Measurements from ENCODE around the gene DNMT3L.
"Not testable (repeated sequence)": the region's sequence is repeated elsewhere in the genome, so short reads cannot be mapped to it uniquely, and the experiment has no call there.

Gene DNMT3L

DNA sequence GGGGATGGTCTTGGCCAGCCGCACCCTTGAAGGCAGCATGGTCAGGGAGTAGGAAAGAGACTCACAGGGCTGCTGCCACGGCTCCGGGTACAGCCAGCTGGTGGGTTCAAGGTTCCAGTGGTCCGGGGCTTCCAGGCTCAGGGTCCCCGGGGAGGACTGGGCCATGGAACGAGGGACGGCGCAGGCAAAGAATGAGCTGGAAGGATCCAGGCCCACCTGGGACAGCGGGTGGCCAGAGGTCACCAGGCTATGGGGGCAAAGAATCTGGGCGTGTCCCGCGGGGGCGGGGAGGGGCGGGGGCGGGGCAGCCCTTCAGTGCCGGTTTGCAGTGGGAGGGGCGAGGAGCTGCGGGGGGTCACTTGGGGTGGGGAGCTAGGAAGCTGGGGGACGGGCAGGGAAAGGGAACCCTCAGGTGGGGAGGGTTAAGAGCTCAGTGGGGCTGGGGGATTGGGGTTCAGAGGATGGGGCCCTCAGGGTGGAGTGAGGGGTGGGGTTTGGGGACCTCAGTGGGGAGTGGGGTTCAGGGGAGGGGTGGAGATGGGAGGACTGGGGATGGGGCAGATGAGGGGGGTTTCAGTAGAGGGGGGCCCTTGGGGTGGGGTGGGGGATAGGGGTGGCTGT, at the start of gene DNMT3L:
DNMT3L (minus strand) TSS at position 223 of the 621 bp plus-strand sequence. CDS start 638 bp downstream, outside the sequence.
- DNase-seq, result no peak

DNA sequence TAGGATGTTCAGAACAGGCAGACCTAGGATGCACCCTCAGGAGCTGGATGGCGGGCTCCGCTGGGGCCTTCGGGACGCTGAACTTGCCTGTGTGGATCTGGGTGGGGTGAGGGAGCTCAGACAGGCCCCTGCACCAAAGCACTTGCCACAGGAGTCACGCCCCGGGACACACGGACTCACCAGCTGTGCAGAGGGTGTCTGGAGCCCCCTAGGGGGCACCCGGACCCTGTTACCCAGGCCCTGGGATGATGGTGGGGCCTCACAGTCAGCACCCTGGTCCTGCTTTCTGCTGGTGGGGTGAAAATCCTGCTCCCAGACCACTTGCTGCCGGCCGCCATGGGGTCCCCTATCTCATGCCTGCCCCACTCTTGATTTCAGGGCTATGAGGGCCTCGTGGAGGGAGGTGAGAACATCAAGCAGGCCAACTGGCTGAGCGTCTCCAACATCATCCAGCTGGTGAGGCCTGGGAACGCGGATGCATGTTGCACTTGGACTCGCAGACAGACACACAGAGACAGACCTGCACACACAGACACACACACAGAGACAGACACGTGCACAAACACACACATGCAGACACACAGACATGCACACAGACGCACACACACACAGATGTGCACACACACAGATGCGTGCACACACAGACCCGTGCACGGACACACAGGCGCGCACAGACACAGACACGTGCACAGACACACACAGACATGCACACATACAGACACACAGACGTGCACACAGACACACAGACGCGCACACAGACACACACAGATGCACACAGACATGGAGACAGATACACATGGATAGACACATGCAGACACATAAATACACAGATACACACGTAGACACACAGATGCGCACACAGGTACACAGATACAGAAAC, 49.2 kb upstream of the DNMT3L start:
- DNase-seq, result no peak

DNA sequence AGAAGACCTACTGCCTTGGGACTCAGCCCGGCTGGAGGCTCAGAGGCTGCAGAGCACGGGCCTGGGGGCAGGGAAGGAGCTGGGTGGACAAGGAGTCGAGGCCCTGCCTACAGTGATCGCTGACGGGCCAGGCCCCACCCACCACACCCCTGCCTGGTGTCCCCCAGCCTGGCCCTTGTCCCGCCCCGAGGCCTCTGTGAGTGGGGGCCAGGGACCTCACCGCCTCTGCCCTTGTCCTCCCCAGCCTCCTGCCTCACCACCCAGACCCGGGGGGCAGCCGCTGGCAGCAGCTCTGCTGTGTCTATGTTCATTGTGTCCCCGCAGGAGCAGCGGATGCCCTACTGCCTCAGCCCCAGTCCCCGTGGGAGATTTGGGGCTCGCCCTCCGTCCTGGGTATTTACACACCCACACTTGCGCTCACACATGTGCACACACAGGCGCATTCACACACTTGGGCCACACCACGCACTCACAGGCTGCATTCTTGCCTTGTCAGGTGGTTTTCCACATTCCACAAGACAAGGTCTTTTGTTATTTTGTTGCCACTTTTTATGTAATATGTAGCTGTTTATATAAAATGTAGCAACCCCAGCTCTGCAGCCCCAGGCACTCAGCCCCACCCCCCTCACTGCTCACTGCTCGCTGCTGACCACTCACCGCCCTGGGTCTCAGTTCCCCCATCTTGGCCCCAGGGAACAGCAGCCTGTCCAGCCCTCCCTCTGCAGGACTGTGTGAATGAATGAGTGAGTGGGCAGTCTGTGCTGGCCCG, 45.4 kb upstream of the DNMT3L start:
- no peak for DNase-seq

GRCh38 chr21:44305691-44306090, 44.0 kb upstream of the DNMT3L start:
- no peak for DNase-seq

GRCh38 chr21:44304877-44305293, 43.2 kb upstream of the DNMT3L start:
- peak; percentile 4 for DNase-seq

GRCh38 chr21:44304011-44304616, 42.4 kb upstream of the DNMT3L start:
- DNase-seq, result no peak

- no peak for DNase-seq
These were observed 41.8 kb upstream of the DNMT3L start for GRCh38 chr21:44303490-44303981.

DNA sequence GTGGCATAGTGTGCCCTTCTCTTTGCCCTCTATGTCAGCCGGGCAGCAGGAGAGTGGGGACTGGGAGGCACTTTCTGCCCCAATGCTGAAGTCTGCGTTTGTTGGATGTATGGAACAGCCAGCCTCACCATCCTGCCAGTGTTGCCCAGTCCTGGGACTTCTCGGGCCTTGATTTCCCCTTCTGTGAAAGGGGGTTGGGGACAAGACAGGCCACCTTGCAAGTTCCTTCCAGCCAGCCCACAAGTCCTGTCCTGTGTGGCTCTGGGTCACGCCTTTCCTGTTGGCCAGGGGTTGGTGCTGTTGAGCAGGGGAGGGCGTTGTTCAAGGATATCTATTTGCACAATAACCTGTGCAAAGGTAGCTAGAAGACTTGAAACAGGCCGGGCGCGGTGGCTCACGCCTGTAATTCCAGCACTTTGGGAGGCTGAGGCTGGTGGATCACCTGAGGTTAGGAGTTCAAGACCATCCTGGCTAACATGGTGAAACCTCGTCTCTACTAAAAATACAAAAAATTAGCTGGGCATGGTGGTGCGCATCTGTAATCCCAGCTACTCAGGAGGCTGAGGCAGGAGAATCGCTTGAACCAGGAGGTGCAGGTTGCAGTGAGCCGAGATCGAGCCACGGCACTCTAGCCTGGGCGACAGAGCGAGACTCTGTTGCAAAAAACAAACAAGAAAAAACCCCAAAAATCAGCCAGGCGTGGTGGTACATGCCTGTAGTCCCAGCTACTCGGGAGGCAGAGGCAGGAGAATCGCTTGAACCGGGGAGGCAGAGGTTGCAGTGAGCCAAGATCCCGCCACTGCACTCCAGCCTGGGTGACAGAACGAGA, 41.1 kb upstream of the DNMT3L start:
- not testable (repeated sequence) for DNase-seq

GRCh38 chr21:44301961-44302406, 40.3 kb upstream of the DNMT3L start:
- no peak for DNase-seq

GRCh38 chr21:44301141-44301540, 39.4 kb upstream of the DNMT3L start:
- DNase-seq, result no peak

DNA sequence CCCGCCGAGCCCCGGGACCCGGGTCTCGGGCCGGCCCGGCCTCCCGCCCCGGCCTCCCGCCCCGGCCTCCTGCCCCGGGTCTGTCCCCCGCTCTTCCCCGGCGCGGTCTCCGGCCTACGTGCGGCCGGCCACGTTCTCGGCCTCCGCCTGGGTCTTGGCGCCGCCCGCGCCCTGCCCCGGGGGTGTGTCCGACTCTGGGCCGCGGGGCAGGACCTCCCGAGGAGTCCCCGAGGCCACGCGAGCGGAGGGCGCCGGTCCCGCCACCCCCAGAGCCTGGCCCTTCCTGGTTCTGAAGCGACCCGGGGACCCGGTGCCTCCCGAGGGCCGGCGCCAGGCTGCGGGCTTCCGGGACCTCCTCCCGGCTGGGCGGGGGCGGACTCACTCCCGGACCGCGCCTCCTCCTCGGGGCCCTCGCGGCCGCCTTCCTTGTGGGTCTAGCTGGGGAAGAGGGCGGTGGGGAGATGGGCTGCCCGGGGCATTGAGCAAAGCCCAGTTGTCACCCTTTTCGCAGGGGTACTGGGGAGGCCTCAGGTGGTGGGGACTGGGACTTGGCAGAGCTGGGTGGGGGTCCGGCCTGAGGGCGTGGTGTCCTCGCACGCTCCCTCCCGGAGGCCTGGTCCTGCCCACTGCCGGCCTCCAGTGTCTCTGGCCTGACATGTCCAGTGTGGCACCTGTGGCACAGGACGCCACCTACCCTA, 38.7 kb upstream of the DNMT3L start:
- peak; percentile 40 for DNase-seq

GRCh38 chr21:44299458-44300261, 38.0 kb upstream of the DNMT3L start, which contains the start of gene PFKL:
TSS of gene PFKL (plus strand) at chr21:44300053. CDS start at chr21:44300106, 53 bp downstream.
- DNase-seq, result peak; percentile 65

DNA sequence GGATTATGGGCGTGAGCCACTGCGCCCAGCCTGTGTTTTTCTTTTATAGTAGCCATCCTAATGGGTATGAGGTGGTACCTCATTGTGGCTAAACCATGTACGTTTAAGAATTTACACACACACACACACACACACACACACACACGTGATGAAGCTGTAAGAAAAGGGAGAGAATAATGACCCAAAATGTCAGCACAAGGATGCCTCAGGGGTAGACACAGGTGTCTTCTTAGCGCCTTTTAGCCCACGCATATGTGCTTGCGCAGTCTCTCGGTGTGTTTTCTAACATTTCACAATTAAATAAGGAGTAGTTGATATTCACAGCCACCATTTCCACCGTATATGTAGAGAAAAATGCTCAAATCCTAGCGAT, 37.4 kb upstream of the DNMT3L start:
- DNase-seq, result peak; percentile 12

- no peak for DNase-seq
These were observed 36.6 kb upstream of the DNMT3L start for GRCh38 chr21:44298301-44298700.

GRCh38 chr21:44297525-44298290, 36.0 kb upstream of the DNMT3L start:
- peak; percentile 64 for DNase-seq

GRCh38 chr21:44296916-44297315, 35.2 kb upstream of the DNMT3L start:
- no peak for DNase-seq

DNA sequence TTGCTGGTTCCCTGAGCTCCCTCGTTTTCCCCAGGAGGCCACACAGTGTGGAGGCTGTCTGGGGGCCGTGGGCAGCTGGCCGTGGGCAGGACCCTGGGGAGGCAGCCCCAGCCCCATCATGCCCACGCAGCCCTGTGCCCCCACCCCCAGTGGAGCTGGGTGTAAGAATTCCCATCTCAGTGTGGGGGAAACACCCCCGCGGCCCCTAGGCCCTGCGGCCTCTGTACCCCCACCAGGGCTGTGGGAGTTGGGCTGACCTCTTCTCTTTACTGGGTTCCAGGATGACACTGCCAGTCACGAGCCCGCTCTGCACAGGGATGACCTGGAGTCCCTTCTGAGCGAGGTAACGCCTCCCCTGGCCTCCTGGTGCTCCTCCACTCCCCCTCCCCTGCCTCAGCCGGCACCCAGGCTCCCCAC, 34.4 kb upstream of the DNMT3L start:
- no peak for DNase-seq

GRCh38 chr21:44295646-44296045, 33.9 kb upstream of the DNMT3L start:
- DNase-seq, result no peak

DNA sequence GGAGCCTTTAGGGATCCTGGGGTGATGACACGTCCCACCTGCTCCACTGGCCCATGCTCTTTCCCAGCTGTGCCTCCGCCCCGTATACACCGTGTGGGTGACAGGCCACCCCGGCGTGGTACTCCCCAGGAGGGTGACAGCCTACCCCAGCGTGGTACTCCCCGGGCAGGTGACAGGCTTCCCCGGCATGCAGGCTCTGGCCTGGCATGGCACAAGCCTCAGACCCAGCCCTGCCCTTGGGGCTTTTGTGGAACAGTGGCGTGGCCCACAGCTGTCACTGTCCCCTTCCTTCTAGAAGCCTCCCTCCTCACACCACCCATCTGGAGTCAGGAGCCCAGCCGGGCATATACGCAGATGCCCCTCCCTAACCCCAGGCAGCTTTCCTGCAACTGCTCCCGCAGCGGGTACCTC, 33.5 kb upstream of the DNMT3L start:
- peak; percentile 33 for DNase-seq

Data from NCI-H146 (cell line).